ENCODE results near the gene RBPJ. TPM values are rescaled to one million over a fixed set of nuclear protein-coding genes. Genes with fewer than 3 reads are reported as not detected.

RBPJ gene
- total and polyA plus RNA-seq, 2 experiments from 2014 or later = 73.7 to 74.5 TPM

GRCh38 chr4:26452565-26453531 is 132.0 kb downstream of the RBPJ start:
- no peaks in the 10 kb centered on the region for H3K79me2 ChIP-seq
- no peak overlapping the region for H3K4me3 ChIP-seq

GRCh38 chr4:26454961-26455360 is 134.1 kb downstream of the RBPJ start:
- Histone ChIP-seq H2AFZ (no peak overlapping the region), H3K4me1 (ENCODE audit: insufficient read depth) (peaks cover 7% of the 10 kb centered on the region), H3K27me3 (no peaks in the 10 kb centered on the region), H3K79me2 (no peaks in the 10 kb centered on the region), H3K9me3 (ENCODE audit: low read depth) (no peaks in the 10 kb centered on the region), H3K9me2 (replicated peaks; ENCODE audit: insufficient read depth) (no peaks in the 10 kb centered on the region), H3K36me3 (replicated peaks; ENCODE audit: insufficient read depth, low read depth) (no peaks in the 10 kb centered on the region), H4K20me1 (ENCODE audit: insufficient read depth, poor library complexity, severe bottlenecking) (no peaks in the 10 kb centered on the region), H3K27ac (no peak overlapping the region), H3K4me2 (no peak overlapping the region), H3K4me3 (no peak overlapping the region)
- 96% methylated on average over 3 of the region's 3 CpGs for WGBS (ENCODE audit: low lambda C conversion rate, missing lambda C conversion rate)
- TF ChIP-seq CTCF (IDR thresholded peaks at IDR 0.05; ENCODE audit: poor library complexity) (no peak), EZH2 (IDR thresholded peaks at IDR 0.05; ENCODE audit: borderline replicate concordance) (no peak), EZH2phosphoT487 (IDR thresholded peaks at IDR 0.05; ENCODE audit: low read depth, severe bottlenecking, unreplicated experiment) (no peak)
- DNase-seq (ENCODE audit: low spot score) = no peak

More at GRCh38 chr4:26452565-26453531, 132.0 kb downstream of the RBPJ start:
- DNase-seq (ENCODE audit: low spot score) = peak; percentile 50
- Histone ChIP-seq H3K9me2 (replicated peaks; ENCODE audit: insufficient read depth) (no peaks in the 10 kb centered on the region), H3K27me3 (no peaks in the 10 kb centered on the region), H4K20me1 (ENCODE audit: insufficient read depth, poor library complexity, severe bottlenecking) (no peaks in the 10 kb centered on the region), H3K27ac (peak overlapping the region; percentile 72), H3K9me3 (ENCODE audit: low read depth) (no peaks in the 10 kb centered on the region), H3K4me2 (peak overlapping the region; percentile 61), H3K4me1 (ENCODE audit: insufficient read depth) (peaks cover 7% of the 10 kb centered on the region), H2AFZ (peak overlapping the region; percentile 45), H3K36me3 (replicated peaks; ENCODE audit: insufficient read depth, low read depth) (no peaks in the 10 kb centered on the region)
- WGBS (ENCODE audit: low lambda C conversion rate, missing lambda C conversion rate) = 58% methylated on average over 15 of the region's 15 CpGs
- TF ChIP-seq EZH2phosphoT487 (IDR thresholded peaks at IDR 0.05; ENCODE audit: low read depth, severe bottlenecking, unreplicated experiment) = no peak
- no peak for TF ChIP-seq EZH2 (IDR thresholded peaks at IDR 0.05; ENCODE audit: borderline replicate concordance)
- no peak for TF ChIP-seq CTCF (IDR thresholded peaks at IDR 0.05; ENCODE audit: poor library complexity)

GRCh38 chr4:26455571-26455970 is 134.8 kb downstream of the RBPJ start:
- no peaks in the 10 kb centered on the region for H3K9me3 ChIP-seq (ENCODE audit: low read depth)
- H3K27me3 ChIP-seq = no peaks in the 10 kb centered on the region
- no peaks in the 10 kb centered on the region for H3K79me2 ChIP-seq
- peaks cover 7% of the 10 kb centered on the region for H3K4me1 ChIP-seq (ENCODE audit: insufficient read depth)
- DNase-seq (ENCODE audit: low spot score) = no peak
- TF ChIP-seq CTCF (IDR thresholded peaks at IDR 0.05; ENCODE audit: poor library complexity) = no peak
- TF ChIP-seq EZH2 (IDR thresholded peaks at IDR 0.05; ENCODE audit: borderline replicate concordance) = no peak
- no peak for TF ChIP-seq EZH2phosphoT487 (IDR thresholded peaks at IDR 0.05; ENCODE audit: low read depth, severe bottlenecking, unreplicated experiment)
- no peaks in the 10 kb centered on the region for H3K9me2 ChIP-seq (replicated peaks; ENCODE audit: insufficient read depth)
- H2AFZ ChIP-seq = no peak overlapping the region
- no peak overlapping the region for H3K4me2 ChIP-seq
- H4K20me1 ChIP-seq (ENCODE audit: insufficient read depth, poor library complexity, severe bottlenecking) = no peaks in the 10 kb centered on the region
- H3K36me3 ChIP-seq (replicated peaks; ENCODE audit: insufficient read depth, low read depth) = no peaks in the 10 kb centered on the region
- 89% methylated on average over 2 of the region's 2 CpGs for WGBS (ENCODE audit: low lambda C conversion rate, missing lambda C conversion rate)
- no peak overlapping the region for H3K27ac ChIP-seq
- no peak overlapping the region for H3K4me3 ChIP-seq
